Measurements from ENCODE around the gene TSPY2.
"Not testable (repeated sequence)": the region's sequence is repeated elsewhere in the genome, so short reads cannot be mapped to it uniquely, and the experiment has no call there.

The TSPY2 gene, protein sequence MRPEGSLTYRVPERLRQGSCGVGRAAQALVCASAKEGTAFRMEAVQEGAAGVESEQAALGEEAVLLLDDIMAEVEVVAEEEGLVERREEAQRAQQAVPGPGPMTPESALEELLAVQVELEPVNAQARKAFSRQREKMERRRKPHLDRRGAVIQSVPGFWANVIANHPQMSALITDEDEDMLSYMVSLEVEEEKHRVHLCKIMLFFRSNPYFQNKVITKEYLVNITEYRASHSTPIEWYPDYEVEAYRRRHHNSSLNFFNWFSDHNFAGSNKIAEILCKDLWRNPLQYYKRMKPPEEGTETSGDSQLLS

DNA sequence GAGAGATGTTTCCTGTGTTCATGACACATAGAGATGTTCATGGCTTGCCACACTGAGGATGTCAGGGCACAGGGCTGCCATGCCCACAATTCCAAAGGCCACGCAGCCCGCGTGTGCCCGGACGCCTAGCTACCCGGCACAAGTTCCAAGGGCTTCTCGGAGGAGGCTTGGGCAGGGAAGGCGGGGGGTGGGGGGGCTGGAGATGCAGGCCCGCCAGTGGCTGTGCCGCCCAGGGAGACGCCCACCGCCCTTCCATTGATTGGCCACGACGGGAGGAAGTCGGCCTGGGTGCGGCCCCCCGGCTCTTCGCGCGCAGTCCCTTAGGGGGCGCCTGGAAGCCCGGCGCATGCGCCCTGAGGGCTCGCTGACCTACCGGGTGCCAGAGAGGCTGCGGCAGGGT, at the start of gene TSPY2:
Gene TSPY2 (plus strand): TSS at position 301 of the 400 bp plus-strand sequence. CDS start 46 bp downstream, at position 347.
- H3K4me3 ChIP-seq (ENCODE audit: low read depth, low read length): not testable (repeated sequence)

DNA sequence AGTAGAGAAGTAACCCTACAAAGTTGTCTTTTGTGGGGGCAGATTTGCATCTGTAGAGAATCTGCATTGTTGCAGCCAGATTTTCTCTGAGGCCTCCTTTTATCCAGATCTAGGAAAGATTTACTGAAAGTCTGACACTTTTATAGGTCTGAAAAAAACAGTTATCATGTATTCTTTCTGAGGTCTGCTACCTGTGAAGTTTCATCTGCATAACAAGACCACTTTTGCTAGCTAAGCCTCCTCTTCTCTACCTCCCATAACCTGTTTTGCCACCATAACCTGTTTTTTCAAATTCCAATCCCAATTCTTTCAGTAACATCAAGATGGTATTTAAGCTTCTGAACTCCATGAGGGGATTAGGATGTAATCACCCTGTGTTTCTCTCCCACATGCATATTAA, 36.5 kb upstream of the TSPY2 start:
- not testable (repeated sequence) for H3K4me3 ChIP-seq (ENCODE audit: low read depth, low read length)

DNA sequence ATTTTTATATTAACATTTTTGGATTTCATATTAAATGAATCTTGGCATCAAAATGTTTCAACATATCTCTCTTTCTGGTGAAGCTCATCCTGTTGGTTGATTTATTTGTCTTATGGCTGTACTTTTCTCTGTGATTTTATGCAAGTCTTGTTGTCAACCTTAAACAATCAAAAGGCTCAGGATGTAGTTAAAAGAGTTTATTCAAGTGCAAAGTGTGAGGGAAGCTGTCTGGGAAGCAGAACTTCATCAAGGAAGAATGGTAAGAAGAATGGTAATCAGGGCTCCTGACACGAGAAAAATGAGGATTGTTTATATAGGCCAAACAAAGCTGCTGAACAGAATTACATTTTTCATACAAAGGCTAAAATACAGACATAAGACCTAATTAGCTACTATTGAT, 29.0 kb upstream of the TSPY2 start:
- H3K4me3 ChIP-seq (ENCODE audit: low read depth, low read length): not testable (repeated sequence)

DNA sequence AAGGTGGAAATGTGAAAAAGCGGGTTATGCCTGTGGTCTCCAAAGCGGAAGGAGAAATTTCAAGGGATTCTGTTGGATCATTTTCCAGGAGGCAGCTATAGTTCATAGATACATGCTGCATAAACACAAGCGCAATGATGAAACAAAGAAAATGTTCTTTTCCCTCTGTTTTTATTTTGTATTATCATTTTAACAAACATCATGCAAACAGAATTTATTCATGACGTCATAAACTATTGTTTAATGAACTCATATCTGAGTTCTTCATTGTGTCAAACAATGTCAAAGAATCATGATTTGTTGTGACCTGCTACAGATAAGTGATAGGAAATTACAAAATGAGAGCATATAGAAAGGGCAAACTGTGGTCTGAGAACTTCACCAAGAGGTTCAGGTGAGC, 23.8 kb downstream of the TSPY2 start:
- not testable (repeated sequence) for H3K4me3 ChIP-seq (ENCODE audit: low read depth, low read length)

All from iPS-11a (cell line).